HG03064 (cell line): ENCODE results near the gene ATRNL1.

Source experiments
- ATAC-seq: cut with Tn5 transposase; IDR thresholded peaks from one replicate; pipeline ENCODE4 v1.9.1; 2021; ENCODE audit warnings: low read depth; ENCODE audit not compliant: unreplicated experiment

The ATRNL1 gene

GRCh38 chr10:115580239-115580638 lies 487.1 kb downstream of the ATRNL1 start:
- ATAC-seq: no peak

- no peak for ATAC-seq
Observed at GRCh38 chr10:115593060-115593459, 499.9 kb downstream of the ATRNL1 start.

DNA sequence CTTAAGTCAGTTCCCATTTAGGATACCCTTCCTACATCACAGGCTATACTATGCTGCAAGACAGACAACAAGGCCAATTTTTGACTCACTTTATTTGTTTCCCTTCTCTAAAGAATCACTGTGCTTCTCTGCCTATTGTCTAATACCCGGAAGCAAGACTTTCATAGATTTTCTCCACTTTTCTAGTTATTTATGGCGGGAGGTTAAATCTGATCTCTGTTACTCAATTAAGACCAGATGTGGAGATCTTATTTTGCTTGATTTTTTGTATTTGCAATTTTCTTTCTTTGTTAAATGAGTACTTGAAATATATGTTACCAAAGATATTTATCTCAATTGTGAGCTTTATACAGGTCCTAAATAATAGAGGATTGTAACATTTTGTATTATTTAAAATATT lies 511.5 kb downstream of the ATRNL1 start:
- no peak for ATAC-seq

DNA sequence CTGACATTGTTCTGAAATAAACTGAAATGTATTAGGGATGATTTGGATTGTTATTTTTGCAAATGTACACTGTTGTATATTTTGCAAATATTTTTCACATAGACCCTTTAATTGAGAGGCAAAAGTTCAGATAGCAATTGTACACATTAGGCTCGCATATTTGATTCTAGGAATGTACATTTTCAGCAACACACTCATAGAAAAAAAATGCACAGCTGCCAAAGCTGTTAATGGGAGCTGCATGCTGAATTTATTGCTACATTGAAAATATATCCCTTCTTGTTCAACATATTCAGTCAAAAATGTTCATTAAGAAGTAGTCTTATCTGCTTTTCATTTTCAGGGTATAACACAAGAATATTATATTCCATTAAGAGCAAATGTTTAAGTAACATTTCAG lies 512.9 kb downstream of the ATRNL1 start:
- no peak for ATAC-seq

GRCh38 chr10:115606741-115607140 lies 513.6 kb downstream of the ATRNL1 start:
- no peak for ATAC-seq

- no peak for ATAC-seq
Observed at GRCh38 chr10:115624448-115624847, 531.3 kb downstream of the ATRNL1 start.

DNA sequence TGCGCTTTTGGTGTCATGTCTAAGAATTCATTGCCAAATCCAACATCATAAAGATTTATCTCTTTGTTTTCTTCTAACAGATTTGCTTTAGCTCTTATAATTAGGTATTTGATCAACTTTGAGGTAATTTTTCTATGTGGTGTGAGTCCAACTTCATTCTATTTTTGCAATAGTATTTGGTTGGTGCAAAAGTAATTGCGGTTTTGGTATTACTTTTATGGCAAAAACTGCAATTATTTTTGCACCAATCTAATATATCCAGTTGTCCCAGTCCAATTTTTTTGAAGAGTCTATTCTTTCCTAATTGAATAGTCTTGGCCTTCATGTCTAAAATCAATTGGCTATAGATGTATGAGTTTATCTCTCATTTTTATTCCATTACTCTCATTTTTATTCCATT lies 535.5 kb downstream of the ATRNL1 start:
- no peak for ATAC-seq

DNA sequence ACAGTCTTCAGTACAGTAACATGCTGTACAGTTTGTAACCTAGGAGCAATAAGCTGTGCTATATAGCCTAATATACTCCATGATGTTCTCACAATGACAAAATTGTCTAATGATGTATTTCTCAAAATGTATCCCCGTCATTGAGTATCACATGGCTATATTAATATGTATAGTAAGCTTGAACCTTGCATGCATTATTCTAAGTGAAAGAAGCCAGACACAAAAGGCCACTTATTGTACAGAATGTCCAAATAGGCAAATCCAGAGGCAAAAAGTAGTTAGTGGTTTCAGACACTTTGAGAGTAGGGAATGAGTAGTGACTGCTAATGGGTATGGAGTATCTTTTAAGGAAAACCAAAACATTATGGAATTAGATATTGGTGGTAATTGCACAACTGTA lies 545.1 kb downstream of the ATRNL1 start:
- ATAC-seq: no peak

DNA sequence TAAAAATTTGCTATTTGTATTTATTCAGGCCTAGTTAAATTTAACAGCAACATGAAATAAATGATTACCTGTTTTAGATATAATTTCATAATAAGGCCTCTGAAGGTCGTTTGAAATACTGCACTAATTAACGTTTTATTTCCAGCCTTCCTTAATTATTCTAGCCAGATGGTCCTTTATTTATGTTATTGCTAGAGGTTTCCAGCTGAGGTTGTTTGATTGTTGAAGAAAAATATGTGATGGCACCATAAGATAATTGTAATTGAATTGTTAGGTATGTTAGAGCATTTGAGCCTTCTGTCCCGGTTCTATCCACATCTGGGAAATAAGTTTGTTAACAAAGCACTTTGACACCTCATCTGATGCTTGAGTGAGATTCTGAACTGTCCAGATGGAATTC lies 556.1 kb downstream of the ATRNL1 start:
- no peak for ATAC-seq

- ATAC-seq: no peak
Observed at GRCh38 chr10:115653473-115653872, 560.3 kb downstream of the ATRNL1 start.

GRCh38 chr10:115654961-115655360 lies 561.8 kb downstream of the ATRNL1 start:
- ATAC-seq: no peak

GRCh38 chr10:115657161-115657860 lies 564.1 kb downstream of the ATRNL1 start:
- no peak for ATAC-seq

DNA sequence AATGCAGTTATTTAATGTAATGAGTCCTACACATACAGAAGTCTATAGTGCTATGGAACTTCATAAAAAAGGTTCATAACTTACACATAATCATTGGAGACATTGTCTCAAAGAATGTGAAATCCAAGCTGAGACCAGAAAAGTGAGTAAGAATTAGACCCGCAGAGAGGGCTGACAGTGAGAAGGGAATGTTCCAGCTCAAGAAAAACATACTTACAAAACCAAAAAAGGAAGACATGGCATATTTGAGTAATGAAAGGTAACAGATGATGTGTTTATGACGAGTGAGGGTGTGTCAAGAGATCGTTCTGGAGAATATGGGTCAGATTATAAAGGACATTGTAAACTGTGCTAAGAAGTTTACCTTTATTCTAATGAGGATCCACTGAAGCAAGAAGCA lies 566.5 kb downstream of the ATRNL1 start:
- ATAC-seq: no peak

GRCh38 chr10:115660391-115660790 lies 567.2 kb downstream of the ATRNL1 start:
- no peak for ATAC-seq

- ATAC-seq: no peak
Observed at GRCh38 chr10:115662422-115662821, 569.3 kb downstream of the ATRNL1 start.

DNA sequence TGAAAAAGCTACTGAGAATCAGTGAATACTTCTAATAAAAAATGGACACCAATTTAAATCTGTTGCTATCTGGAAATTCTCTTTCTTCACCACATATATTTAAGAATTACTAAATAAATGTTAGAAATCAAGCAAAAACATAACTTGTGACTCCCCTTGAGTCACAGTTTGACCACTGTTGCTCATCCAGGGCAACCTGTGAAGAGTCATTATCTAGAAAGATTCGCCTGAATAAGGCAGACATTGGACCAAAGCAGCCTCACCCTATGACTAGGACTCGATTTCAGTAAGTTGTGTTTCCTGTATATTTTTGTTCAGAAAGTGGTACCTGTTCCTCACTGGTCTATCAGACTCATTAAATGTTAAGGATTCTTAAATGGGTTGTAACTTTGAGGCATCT lies 572.4 kb downstream of the ATRNL1 start:
- ATAC-seq: no peak

DNA sequence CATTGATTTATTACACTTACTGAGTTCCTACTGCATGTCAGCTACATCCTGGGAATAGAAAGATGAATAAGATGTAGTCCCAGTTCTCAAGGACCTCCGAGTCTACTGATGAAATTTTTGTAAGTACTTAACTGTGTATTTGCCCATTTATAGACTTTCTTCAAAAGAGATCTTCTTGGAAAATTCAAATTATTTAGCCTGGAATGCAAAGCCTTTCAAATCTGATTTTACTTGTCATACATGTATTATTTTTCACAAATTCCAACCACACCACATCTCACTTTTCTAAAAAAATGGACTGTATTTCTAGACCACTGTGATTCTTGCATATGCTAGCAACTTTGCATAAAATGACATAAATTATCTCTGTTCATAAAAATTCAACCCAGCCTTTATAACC lies 581.3 kb downstream of the ATRNL1 start:
- no peak for ATAC-seq

DNA sequence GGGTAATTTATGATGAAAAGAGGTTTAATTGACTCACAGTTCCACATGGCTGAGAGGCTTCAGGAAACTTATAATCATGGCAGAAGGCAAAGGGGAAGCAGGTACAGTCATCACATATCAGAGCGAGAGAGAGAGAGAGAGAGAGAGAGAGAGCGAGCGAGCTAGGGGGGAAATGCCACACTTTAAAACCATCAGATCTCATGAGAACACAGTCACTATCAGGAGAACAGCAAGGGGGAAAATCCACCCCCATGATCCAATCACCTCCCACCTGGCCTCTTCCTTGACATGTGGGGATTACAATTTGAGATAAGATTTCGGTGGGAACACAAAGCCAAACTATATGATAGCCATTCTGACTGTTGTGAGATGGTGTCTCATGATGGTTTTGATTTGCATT lies 603.6 kb downstream of the ATRNL1 start:
- no peak for ATAC-seq

DNA sequence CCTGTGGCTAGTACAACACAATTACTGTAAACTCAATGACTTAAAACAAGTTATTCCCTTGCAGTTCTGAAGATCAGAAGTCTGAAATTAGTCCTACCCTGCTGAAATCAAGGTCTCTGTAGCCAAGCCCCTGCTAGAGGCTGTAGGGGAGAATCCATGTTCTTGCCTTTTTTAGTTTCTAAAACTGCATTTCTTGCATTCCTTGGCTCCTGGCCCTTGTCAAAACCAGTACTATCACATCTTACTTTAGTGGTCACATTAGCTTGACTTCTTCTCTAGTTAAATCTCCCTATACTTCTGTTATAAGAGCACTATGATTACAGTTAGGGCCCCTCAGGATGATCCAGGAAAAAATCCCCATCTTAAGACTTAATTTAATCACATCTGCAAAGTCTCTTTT lies 612.9 kb downstream of the ATRNL1 start:
- no peak for ATAC-seq

DNA sequence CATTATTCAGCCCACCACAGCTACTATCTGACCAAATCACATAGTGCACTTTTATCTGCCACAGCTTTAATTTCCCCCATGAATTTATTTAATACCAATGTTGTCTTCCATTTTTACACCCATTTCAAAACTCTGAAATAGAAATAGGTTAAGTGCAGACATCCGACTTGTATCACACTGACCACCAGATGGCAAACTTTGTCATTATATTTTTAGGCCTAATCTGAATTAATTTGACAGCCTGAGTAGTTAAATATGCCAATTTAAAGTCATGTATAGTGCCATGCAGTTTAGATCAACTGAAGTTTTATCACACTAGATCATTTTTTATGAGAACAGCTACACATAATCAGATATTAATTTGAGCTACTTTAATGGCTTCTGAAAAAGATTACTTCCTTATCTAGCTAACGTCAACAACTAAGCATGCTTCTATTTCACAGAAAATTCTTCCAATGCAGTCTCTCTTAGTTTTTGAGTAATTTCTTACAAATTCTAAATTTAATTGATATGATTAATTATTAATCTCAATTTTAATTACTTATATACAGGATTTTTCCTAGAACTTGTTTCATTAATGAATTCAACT lies 613.4 kb downstream of the ATRNL1 start:
- ATAC-seq: no peak

GRCh38 chr10:115710136-115710535 lies 617.0 kb downstream of the ATRNL1 start:
- no peak for ATAC-seq

GRCh38 chr10:115711306-115711705 lies 618.1 kb downstream of the ATRNL1 start:
- no peak for ATAC-seq

- no peak for ATAC-seq
Observed at GRCh38 chr10:115720121-115720520, 627.0 kb downstream of the ATRNL1 start.
